ENCODE results near the gene NPPC.

DNA sequence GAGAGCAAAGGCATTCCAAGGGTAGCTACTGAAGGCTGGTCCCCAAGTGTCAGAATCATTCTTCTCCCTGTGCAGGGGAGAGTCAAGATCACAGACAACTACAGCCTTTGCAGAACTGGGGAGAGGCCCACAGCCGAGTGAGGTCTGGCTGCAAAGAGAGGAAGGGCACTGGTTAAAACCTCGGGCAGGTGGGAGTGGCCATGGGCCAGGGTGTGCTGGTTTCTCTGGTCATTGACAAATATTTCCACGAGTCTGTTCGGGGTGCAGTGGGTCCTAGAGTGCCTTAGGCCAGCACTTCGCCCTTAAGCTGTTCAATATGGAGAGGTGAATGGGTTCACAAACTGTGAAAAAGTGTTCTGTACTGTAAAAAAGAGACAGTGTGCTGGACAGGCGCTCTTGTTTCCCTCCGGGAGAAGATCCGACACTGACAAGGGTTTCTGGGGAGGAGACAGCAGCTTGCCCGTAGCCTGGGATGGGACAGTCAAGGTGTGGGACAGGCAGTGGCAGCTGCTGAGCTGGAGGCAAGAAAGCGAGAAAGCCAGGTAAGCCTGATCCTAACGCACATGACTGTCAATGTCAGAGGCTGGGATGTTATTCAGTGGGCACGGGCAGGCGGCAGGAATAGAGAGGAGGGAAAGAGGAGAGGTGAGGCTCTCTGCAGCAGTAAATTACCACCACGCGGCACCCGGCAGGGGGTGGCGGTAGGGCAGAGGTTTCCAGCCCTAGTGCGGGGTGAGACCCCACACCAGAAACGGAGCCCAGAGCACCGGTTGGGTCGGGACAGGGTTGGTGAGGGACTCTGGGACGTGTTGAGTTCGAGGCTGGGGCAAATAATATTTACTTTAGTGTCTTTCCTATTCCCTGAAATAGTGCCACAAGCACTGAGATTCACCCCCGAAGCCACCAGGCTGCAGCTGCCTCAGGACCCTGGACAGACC, 2.0 kb downstream of the NPPC start:
- TF ChIP-seq EZH2phosphoT487 (IDR thresholded peaks at IDR 0.05; ENCODE audit: insufficient read depth, low read depth) (no peak), EZH2 (IDR thresholded peaks at IDR 0.05; ENCODE audit: insufficient read depth, poor library complexity, severe bottlenecking) (no peak)

Data from GM23248 (cell line).